Raji (cell line): ENCODE measurements around the gene NFKB1.

Source experiments
- POLR2A ChIP-seq: IDR thresholded peaks from 2 replicates; pipeline ENCODE4 v1.6.1; 2011; ENCODE audit warnings: low read depth, low read length, control low read depth; ENCODE audit not compliant: insufficient read depth

Gene NFKB1

DNA sequence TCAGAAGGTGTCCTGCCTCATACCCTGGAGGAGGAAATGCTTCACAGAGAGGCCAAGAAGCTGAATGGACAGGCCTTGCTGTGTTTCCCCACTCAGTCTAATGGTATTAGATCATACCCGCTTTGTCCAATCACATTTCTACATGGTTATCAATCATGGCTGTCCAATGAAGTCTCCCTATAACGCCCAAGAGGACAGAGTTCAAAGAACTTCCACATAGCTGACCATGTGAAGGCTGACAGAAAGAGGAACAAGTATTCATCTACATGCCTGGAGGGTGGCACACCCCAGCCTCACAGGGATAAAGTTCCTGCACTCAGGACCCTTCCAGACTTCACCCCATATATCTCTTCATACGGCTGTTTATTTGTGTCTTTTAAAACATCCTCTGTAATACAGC, 136.2 kb downstream of the NFKB1 start:
- TF ChIP-seq POLR2A = no peak

DNA sequence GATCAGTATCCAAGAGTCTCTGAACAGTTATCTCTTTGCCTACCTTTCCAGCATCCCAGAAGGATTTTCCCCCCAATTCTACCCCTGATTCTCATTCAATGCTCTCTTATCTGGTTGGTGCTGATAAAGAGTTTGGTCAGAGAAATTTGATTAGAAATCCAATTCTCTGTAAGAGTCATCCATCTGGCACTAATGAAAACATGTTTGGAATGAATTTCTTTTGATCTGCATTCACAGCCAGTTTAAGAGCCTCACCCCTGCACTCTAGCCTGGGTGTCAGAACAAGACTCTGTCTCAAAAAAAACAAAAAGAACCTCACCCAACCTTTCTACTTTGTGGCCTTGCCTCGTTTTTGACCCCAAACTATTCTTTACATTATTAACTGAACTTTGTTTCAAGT, 137.5 kb downstream of the NFKB1 start:
- TF ChIP-seq POLR2A = no peak

DNA sequence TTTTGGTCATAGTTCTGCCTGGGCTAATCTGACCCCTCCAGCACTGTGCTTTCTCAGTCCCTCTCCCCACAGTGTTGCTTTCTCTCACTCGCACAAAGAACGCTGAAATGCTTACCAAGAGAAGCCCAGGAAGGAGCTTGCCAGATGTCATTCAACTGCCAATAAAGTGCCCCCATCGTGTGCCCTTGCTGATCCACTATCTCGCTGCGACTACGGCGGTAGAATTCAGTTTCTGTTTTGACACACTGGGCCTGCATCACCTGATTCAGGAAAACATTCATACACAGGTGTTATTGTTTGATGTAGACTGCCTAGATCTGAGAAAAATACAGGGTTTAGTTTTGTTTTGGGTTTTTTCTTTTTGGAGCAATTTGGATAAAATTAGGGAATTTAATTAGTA, 138.4 kb downstream of the NFKB1 start:
- TF ChIP-seq POLR2A = no peak

DNA sequence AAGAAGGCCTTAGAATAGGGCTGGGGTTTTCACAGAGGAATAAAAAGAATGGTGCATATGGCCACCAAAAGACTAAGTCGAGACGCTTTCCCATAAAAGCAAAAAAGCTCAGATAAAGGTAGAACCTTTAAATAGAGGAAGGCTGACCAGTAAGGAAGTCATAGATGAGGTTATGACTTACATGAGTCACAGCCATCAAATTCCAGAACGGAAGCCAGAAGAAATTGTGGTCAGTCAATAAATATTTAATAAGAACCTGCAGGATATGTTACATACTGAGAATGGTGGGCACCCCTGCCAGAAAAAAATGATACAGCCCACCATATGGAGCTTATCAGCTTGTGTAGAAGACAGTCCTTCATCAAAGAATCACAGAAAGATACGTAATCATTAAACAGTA, 139.5 kb downstream of the NFKB1 start:
- no peak for TF ChIP-seq POLR2A

DNA sequence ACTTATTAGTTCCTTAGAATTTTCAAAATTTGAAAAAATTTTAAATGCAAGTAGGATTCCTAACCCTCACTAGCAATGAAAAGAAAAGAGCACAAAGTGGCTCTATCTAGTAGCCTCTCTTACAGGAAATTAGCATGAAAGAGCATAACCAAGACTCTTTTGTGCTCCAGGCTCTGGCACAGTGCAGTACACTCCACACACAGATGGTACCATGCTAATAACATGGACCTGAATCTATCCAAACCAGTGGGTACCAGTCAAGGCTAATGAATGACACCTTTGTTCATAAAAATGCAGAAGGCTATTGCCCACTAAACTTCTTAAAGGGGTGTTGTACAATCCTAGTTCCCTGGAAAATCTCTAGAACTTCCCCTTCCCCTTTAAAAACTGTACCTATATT, 140.6 kb downstream of the NFKB1 start:
- no peak for TF ChIP-seq POLR2A

DNA sequence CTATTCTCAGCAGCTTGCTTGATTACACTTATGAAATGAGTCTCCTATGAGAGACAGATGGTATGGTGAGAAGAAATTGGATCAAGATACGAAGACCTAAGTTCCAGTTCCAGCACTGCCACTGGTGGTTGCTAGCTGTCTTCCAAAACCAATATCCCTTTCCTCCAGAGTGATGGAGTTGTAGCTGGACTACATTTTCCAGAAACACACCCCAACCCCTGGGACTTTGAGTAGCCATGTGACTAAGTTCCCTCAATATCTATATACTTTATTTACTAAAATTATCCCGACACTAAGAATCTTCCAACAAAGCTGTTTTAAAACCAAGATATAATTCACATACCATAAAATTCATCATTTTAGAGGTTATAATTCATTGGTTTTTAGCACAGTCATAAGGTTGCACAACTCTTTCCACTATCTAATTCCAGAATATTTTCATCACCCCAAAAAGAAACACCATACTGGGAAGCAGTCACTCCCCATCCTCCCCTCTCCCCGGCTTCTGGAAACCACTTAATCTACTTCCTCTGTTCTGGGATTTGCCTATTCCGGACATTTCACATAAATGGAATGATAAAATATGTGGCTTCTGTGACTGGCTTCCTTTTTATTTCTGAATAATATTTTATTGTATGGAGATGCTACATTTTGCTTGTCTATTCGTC, 141.6 kb downstream of the NFKB1 start:
- TF ChIP-seq POLR2A = no peak

DNA sequence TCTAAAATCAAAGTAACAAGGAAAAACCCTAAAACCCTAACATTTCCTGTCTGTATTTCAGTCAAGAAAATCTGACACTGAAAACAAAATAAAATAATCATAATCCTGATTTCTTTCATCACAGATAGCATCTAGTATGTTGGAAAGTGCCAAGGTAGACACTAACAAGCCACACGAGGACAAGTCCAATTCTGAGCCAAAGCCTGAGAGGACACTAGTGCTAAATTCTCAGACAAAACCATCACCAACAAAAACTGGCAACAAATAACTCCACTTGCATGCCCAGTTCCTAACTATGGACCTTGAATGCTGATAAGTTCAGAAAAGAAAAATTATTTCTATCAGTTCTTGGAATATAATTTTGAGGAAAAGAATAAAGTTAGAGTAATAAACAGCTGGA, 146.0 kb downstream of the NFKB1 start:
- no peak for TF ChIP-seq POLR2A

DNA sequence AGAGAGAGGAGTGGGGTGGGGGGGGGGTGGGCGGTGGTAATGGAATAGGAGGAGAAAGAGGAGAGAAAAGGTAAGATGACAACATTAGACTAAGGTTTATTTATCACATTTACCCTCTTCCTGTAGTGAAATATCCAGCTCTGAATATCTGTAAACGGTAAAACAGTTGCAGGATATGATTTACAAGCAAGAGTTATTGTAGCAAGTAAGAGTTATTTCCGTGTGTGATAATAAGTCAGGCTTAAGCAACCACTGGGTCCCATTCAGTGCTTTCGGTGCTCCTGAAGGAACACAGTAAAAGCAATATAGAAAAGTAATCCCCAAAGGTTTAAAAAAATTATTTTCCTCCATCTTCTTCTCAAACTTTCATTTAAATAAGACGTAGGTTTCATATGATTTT, 156.0 kb downstream of the NFKB1 start:
- TF ChIP-seq POLR2A = no peak

DNA sequence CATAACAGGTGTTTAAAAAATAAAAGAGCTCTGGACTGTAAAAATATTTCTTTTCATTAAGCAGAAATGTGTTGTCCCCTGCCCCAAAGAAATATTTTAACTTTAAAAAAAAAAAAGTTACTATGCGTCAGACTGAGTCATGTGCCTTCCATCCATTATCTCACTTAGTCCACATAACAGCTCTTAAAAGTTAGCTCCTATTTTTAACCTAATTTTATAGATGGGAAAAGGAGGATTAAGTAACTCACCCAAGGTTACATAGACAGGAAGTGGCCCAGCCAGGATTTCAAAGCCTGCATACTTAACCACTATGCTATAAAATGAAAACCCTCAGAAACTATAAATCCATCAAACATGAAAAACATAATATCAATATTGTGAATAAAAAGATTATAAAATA, 161.9 kb downstream of the NFKB1 start:
- no peak for TF ChIP-seq POLR2A

DNA sequence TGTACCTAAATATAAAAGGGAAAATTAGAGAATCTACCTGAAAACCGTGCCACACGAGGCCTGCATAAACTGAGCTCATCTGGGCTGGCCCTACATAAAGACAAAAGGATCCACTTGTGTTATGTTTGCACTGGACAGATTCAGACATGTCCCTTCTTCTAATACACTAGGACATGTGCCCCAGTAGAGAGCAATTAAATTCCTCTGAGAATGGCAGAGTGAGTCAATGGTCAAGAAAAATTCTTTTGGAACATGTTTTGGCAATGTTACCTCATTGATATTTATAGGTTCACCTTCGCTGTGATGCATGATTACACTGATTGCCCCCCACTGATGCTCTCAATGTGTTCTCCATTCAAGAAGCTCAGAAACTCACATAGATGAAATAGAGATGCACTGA, 164.4 kb downstream of the NFKB1 start:
- no peak for TF ChIP-seq POLR2A
